Calu3 (cell line): ENCODE measurements around the gene C9. TPM values are rescaled to one million over a fixed set of nuclear protein-coding genes. Genes with fewer than 3 reads are reported as not detected.
A peak's percentile ranks its signal among the peaks of the same experiment; 100 is the strongest.

Source experiments
- BruUV-seq: library from RNA; stranded (reverse); fragments of 400-500 nt; replicated peaks from 2 replicates; lab custom pipeline; 2021; lab: Mats Ljungman, UMichigan
- CTCF ChIA-PET: fragments of 300-600 bp; sonication (Branson Sonifier 250); formaldehyde crosslinking; loops from one replicate; lab custom pipeline; 2022; ENCODE audit warnings: antibody characterized with exemption; lab: Charles Lee
- DNase-seq: peaks from one replicate; pipeline ENCODE4 v3.0.0; 2022
- H3K27ac Mint-ChIP-seq: one replicate; pipeline ENCODE4 v1.8.0; 2022; ENCODE audit warnings: mixed read lengths; ENCODE audit not compliant: unreplicated experiment
- H3K27me3 Mint-ChIP-seq: one replicate; pipeline ENCODE4 v1.8.0; 2022; ENCODE audit warnings: mixed read lengths; ENCODE audit not compliant: unreplicated experiment
- H3K36me3 Mint-ChIP-seq: one replicate; pipeline ENCODE4 v1.8.0; 2022; ENCODE audit warnings: mild to moderate bottlenecking, moderate library complexity, mixed read lengths; ENCODE audit not compliant: insufficient read depth, unreplicated experiment
- H3K4me1 Mint-ChIP-seq: one replicate; pipeline ENCODE4 v1.8.0; 2022; ENCODE audit warnings: mild to moderate bottlenecking, low read depth, mixed read lengths; ENCODE audit not compliant: unreplicated experiment
- H3K4me3 Mint-ChIP-seq: one replicate; pipeline ENCODE4 v1.8.0; 2022; ENCODE audit warnings: mild to moderate bottlenecking, low read depth, moderate library complexity, mixed read lengths; ENCODE audit not compliant: unreplicated experiment
- H3K9me3 Mint-ChIP-seq: one replicate; pipeline ENCODE4 v1.8.0; 2022; ENCODE audit warnings: low read depth, mixed read lengths; ENCODE audit not compliant: unreplicated experiment
- intact Hi-C: fragments of 100-400 bp; cut with micrococcal nuclease; formaldehyde crosslinking; loops from one replicate; pipeline ENCODE4 v1.10.0; 2022; ENCODE audit not compliant: unreplicated experiment
- total RNA-seq: library from RNA; stranded (reverse); gene quantifications from 2 replicates; pipeline ENCODE4 v1.2.3, GENCODE V29; 2022
- TF ChIP-seq, protein P1 (sequence below): fragments of 200-600 bp; IDR thresholded peaks from one replicate; pipeline ENCODE4 v1.8.0; 2022; ENCODE audit warnings: antibody characterized with exemption; ENCODE audit not compliant: unreplicated experiment

C9 gene
- total RNA-seq, 1 experiment from 2014 or later = not detected

DNA sequence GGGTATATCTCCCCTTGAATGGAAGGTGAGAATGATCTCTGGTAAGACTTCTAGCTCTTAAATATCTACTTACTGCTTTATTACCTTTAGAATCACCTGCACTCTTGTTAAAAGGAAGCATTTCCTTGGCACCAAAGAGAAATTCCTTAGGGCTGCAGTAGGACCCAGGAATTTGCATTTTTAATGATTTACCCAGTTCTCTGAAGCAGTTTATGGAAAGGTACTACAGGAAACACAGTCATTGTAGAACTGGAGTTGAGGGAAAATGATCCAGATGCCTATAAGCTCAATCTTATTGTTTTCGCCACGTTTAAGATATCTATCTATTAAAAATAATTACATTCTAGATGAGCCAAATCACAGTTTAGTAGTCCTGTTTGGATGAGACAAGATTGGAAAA, 9.5 kb upstream of the C9 start:
- TF ChIP-seq, protein P1, sequence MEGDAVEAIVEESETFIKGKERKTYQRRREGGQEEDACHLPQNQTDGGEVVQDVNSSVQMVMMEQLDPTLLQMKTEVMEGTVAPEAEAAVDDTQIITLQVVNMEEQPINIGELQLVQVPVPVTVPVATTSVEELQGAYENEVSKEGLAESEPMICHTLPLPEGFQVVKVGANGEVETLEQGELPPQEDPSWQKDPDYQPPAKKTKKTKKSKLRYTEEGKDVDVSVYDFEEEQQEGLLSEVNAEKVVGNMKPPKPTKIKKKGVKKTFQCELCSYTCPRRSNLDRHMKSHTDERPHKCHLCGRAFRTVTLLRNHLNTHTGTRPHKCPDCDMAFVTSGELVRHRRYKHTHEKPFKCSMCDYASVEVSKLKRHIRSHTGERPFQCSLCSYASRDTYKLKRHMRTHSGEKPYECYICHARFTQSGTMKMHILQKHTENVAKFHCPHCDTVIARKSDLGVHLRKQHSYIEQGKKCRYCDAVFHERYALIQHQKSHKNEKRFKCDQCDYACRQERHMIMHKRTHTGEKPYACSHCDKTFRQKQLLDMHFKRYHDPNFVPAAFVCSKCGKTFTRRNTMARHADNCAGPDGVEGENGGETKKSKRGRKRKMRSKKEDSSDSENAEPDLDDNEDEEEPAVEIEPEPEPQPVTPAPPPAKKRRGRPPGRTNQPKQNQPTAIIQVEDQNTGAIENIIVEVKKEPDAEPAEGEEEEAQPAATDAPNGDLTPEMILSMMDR = no peak
- Mint-ChIP-seq H3K27me3 (no peaks in the 10 kb centered on the region), H3K36me3 (peaks cover 5% of the 10 kb centered on the region), H3K4me1 (peaks cover 49% of the 10 kb centered on the region), H3K27ac (peak overlapping the region; percentile 36), H3K4me3 (no peak overlapping the region), H3K9me3 (no peaks in the 10 kb centered on the region)
- CTCF ChIA-PET = interaction anchor here (0.8 to 1.5 kb wide), 5 partner anchors 47 to 175 kb away, joined by 3 to 8 read pairs (median 4); no protein-coding TSS in a partner anchor
- no peak for DNase-seq
- intact Hi-C loops = loop anchor here (5.0 kb wide), 2 partner anchors 91 to 156 kb away; partner anchors contain the start of gene FYB1
- BruUV-seq = no TSS peak

DNA sequence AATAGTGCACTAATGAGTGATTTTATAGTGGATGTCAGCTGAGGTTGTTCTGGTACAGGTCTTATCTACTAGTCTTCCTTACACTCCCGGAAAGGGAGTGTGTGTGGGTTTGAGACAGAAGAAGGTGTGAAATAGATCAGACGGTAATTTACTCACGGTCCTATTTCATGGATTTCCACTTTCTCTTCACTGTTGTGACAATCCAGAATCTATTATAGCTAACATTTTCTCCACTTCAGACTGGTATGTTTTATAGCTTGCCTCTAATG, 7.0 kb upstream of the C9 start:
- intact Hi-C loops = loop anchor here (5.0 kb wide), 2 partner anchors 89 to 154 kb away; partner anchors contain the start of gene FYB1

DNA sequence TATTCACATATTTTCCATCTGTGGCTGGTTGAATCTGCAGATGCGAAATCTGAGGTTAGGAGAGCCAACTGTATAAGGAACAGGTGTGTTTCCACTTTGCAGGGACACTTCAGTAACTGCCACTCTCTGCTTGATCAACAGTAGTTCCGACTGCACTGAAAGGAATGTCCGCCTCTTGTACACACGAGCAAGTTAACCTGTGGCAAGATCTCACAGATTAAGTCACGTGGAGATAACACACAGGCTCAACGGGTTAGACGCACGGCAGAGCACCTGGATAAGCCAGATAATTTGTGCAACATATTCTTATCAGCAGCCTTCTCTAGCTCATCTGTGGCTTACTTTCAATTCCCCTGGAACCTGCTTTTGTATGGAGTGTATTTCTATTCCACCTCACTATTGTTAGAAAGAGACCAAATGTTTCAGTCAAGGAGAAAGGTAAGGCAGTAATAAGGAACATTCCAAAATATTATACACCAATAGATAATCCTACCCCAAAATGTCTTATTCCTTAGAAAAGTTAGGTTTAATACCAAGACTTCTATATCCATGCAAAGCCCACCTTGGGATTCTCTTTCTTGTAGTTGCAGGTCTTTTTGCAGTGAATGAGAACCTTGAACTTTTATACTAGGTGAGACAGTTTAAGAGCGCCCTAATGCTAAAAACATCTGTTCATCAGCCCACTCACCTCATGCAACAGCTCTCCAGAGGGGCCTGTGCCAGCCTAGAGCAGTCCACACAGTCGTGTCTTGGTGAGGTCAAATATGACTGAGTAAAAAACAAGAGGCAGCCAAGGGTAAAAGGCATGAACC, 6.5 kb upstream of the C9 start:
- Mint-ChIP-seq H3K9me3 (no peaks in the 10 kb centered on the region), H3K4me1 (peaks cover 41% of the 10 kb centered on the region), H3K36me3 (peaks cover 5% of the 10 kb centered on the region), H3K4me3 (no peak overlapping the region), H3K27me3 (no peaks in the 10 kb centered on the region), H3K27ac (no peak overlapping the region)
- intact Hi-C loops = loop anchor here (5.0 kb wide), 2 partner anchors 88 to 153 kb away; partner anchors contain the start of gene FYB1
- no TSS peak for BruUV-seq
- TF ChIP-seq, protein P1 = no peak
- no peak for DNase-seq
- CTCF ChIA-PET = no interaction called here

More for the DNA sequence above, 7.0 kb upstream of the C9 start:
- DNase-seq = no peak
- H3K36me3 Mint-ChIP-seq = peaks cover 5% of the 10 kb centered on the region
- H3K9me3 Mint-ChIP-seq = no peaks in the 10 kb centered on the region
- H3K27ac Mint-ChIP-seq = no peak overlapping the region
- CTCF ChIA-PET = no interaction called here
- BruUV-seq = no TSS peak
- no peak overlapping the region for H3K4me3 Mint-ChIP-seq
- TF ChIP-seq, protein P1 = no peak
- no peaks in the 10 kb centered on the region for H3K27me3 Mint-ChIP-seq
- H3K4me1 Mint-ChIP-seq = peaks cover 45% of the 10 kb centered on the region

DNA sequence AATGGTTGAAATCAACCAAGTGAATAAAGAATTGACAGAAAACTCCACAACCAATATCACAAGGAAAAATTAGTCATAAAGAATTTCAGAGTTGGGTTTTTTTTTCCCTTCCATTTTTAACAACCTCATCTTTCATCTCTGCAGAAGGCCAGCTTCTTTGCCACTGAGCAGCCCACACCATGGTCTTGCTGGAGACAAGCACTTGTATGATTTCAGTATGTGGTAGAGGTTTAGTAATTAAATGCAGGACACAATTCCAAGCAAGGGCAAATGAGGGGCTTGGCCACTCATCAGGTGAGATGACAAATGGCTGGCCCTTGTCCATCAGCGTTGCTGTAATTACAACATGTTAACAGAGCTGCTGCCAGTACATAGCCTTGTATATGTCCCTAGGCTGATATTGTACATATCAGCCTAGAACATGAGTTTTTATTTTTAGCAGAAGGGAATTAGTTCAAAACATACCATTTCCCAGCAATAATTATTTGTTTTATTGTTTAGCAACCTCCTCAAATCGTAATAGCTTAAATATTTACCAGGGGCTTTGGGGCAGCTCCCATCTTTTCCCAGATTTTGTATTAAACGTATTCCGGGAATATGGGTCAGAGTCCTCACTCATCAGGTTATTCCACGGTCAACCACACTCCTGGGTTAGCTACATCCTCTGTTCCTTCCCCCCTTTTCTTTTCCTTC, 5.0 kb upstream of the C9 start:
- no TSS peak for BruUV-seq
- Mint-ChIP-seq H3K4me3 (no peak overlapping the region), H3K4me1 (peaks cover 36% of the 10 kb centered on the region), H3K36me3 (peaks cover 5% of the 10 kb centered on the region), H3K9me3 (no peaks in the 10 kb centered on the region), H3K27me3 (no peaks in the 10 kb centered on the region), H3K27ac (no peak overlapping the region)
- DNase-seq = no peak
- intact Hi-C loops = no loop called here
- CTCF ChIA-PET = no interaction called here
- TF ChIP-seq, protein P1 = no peak
